Sigmoid colon (tissue), 4 donors: ENCODE results near the gene B2M.
"Not testable (repeated sequence)": the region's sequence is repeated elsewhere in the genome, so short reads cannot be mapped to it uniquely, and the experiment has no call there.

Experiments used
- POLR2A ChIP-seq, 2 donors: fragments of 450-650 bp; IDR thresholded peaks; one replicate each; pipeline ENCODE4 v1.6.1; 2016; ENCODE audit warnings: antibody characterized with exemption in 2 of 2, mild to moderate bottlenecking in 2 of 2, moderate library complexity in 2 of 2
- POLR2AphosphoS5 ChIP-seq, 4 donors: sonication (generic); formaldehyde crosslinking; IDR thresholded peaks; one replicate each; pipeline ENCODE4 v1.6.1; 2017; ENCODE audit warnings: antibody characterized with exemption in 4 of 4
- TF ChIP-seq, protein P1 (sequence below), 4 experiments: fragments of 450-650 bp in 3 of 4; fragments of 200-600 bp in 1 of 4; IDR thresholded peaks; one replicate each; pipeline ENCODE4 v1.5.1; 2016 to 2019; ENCODE audit warnings: antibody characterized with exemption in 4 of 4, mild to moderate bottlenecking in 3 of 4, moderate library complexity in 2 of 4

- not testable (repeated sequence) for TF ChIP-seq POLR2AphosphoS5, POLR2A (IDR thresholded peaks at IDR 0.05)
- TF ChIP-seq, protein P1, sequence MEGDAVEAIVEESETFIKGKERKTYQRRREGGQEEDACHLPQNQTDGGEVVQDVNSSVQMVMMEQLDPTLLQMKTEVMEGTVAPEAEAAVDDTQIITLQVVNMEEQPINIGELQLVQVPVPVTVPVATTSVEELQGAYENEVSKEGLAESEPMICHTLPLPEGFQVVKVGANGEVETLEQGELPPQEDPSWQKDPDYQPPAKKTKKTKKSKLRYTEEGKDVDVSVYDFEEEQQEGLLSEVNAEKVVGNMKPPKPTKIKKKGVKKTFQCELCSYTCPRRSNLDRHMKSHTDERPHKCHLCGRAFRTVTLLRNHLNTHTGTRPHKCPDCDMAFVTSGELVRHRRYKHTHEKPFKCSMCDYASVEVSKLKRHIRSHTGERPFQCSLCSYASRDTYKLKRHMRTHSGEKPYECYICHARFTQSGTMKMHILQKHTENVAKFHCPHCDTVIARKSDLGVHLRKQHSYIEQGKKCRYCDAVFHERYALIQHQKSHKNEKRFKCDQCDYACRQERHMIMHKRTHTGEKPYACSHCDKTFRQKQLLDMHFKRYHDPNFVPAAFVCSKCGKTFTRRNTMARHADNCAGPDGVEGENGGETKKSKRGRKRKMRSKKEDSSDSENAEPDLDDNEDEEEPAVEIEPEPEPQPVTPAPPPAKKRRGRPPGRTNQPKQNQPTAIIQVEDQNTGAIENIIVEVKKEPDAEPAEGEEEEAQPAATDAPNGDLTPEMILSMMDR (IDR thresholded peaks at IDR 0.05): not testable (repeated sequence)
Observed at GRCh38 chr15:44700676-44701075, 10.6 kb upstream of the B2M start.
